GM19455 (cell line): Measurements from ENCODE around the gene DENND4B.
"Not testable (repeated sequence)": the region's sequence is repeated elsewhere in the genome, so short reads cannot be mapped to it uniquely, and the experiment has no call there.

Experiments used
- ATAC-seq: cut with Tn5 transposase; IDR thresholded peaks from one replicate; pipeline ENCODE4 v1.9.1; 2021; ENCODE audit not compliant: unreplicated experiment

DENND4B gene

GRCh38 chr1:153929426-153929825 lies 17.1 kb downstream of the DENND4B start:
- no peak for ATAC-seq

- no peak for ATAC-seq
These were observed 17.7 kb downstream of the DENND4B start for GRCh38 chr1:153928791-153929341.

GRCh38 chr1:153928245-153928644 lies 18.3 kb downstream of the DENND4B start:
- ATAC-seq = no peak

- no peak for ATAC-seq
These were observed 20.1 kb downstream of the DENND4B start for GRCh38 chr1:153926405-153926804.

- ATAC-seq = peak; percentile 94
These were observed 23.3 kb downstream of the DENND4B start, which contains the start of gene GATAD2B for GRCh38 chr1:153922972-153923925. TSS of gene GATAD2B (minus strand) at chr1:153922972. CDS start at chr1:153828347, 94,625 bp downstream.

GRCh38 chr1:153922076-153922971 lies 24.2 kb downstream of the DENND4B start:
- peak; percentile 22 for ATAC-seq

GRCh38 chr1:153921803-153922075 lies 24.8 kb downstream of the DENND4B start:
- no peak for ATAC-seq

- no peak for ATAC-seq
These were observed 25.3 kb downstream of the DENND4B start for GRCh38 chr1:153921080-153921802.

- no peak for ATAC-seq
These were observed 26.4 kb downstream of the DENND4B start for GRCh38 chr1:153919876-153920852.

- ATAC-seq = no peak
These were observed 30.2 kb downstream of the DENND4B start for GRCh38 chr1:153916297-153916696.

- no peak for ATAC-seq
These were observed 34.2 kb downstream of the DENND4B start for GRCh38 chr1:153912349-153912748.

GRCh38 chr1:153910560-153910959 lies 36.0 kb downstream of the DENND4B start:
- not testable (repeated sequence) for ATAC-seq

GRCh38 chr1:153908071-153908470 lies 38.4 kb downstream of the DENND4B start:
- no peak for ATAC-seq

- no peak for ATAC-seq
These were observed 39.4 kb downstream of the DENND4B start for GRCh38 chr1:153907134-153907533.

- ATAC-seq = no peak
These were observed 40.1 kb downstream of the DENND4B start for GRCh38 chr1:153906396-153906795.

- not testable (repeated sequence) for ATAC-seq
These were observed 40.6 kb downstream of the DENND4B start for GRCh38 chr1:153905908-153906307.

GRCh38 chr1:153903841-153904455 lies 42.6 kb downstream of the DENND4B start:
- ATAC-seq = no peak

- ATAC-seq = no peak
These were observed 47.0 kb downstream of the DENND4B start for GRCh38 chr1:153899509-153899908.

GRCh38 chr1:153895866-153896265 lies 50.7 kb downstream of the DENND4B start:
- ATAC-seq = not testable (repeated sequence)
